RWPE2 (cell line): ENCODE results near the gene KMT2A.

Source experiments
- ATAC-seq: fragments of 200-7000 bp; cut with Tn5 transposase; 3 replicates; pipeline ENCODE4 v1.9.1; 2021; ENCODE audit warnings: low read depth
- DNase-seq: peaks from one replicate; pipeline ENCODE4 v3.0.0-alpha.2; 2020; ENCODE audit warnings: low spot score
- H3K27ac ChIP-seq: fragments of 450-650 bp; 2 replicates; pipeline ENCODE4 v1.5.1; 2017; ENCODE audit warnings: mild to moderate bottlenecking; ENCODE audit not compliant: poor library complexity, severe bottlenecking
- H3K27me3 ChIP-seq: fragments of 250-450 bp; sonication (Bioruptor Pico); 2 replicates; pipeline ENCODE4 v1.5.1; 2021; ENCODE audit warnings: mild to moderate bottlenecking, moderate library complexity; ENCODE audit not compliant: insufficient read depth, poor library complexity, severe bottlenecking
- H3K36me3 ChIP-seq: fragments of 250-450 bp; sonication (Bioruptor Pico); 2 replicates; pipeline ENCODE4 v1.5.1; 2020; ENCODE audit warnings: low read depth, mild to moderate bottlenecking, moderate library complexity
- H3K4me1 ChIP-seq: fragments of 250-450 bp; sonication (Bioruptor Pico); 2 replicates; pipeline ENCODE4 v1.5.1; 2021; ENCODE audit warnings: mild to moderate bottlenecking, moderate library complexity; ENCODE audit not compliant: insufficient read depth, poor library complexity, severe bottlenecking
- H3K4me3 ChIP-seq: fragments of 250-450 bp; sonication (Bioruptor Pico); 2 replicates; pipeline ENCODE4 v1.5.1; 2021; ENCODE audit warnings: mild to moderate bottlenecking, moderate library complexity; ENCODE audit not compliant: severe bottlenecking
- H3K9me3 ChIP-seq: fragments of 250-450 bp; sonication (Bioruptor Pico); 2 replicates; pipeline ENCODE4 v1.5.1; 2021; ENCODE audit warnings: mild to moderate bottlenecking, moderate library complexity; ENCODE audit not compliant: severe bottlenecking
- CTCF ChIP-seq: fragments of 450-650 bp; IDR thresholded peaks from one replicate; pipeline ENCODE4 v1.5.1; 2017; ENCODE audit warnings: mild to moderate bottlenecking, moderate library complexity; ENCODE audit not compliant: poor library complexity, severe bottlenecking

The KMT2A gene

GRCh38 chr11:118434553-118435289 lies 1.6 kb upstream of the KMT2A start:
- no peak for TF ChIP-seq CTCF
- peaks cover 7% of the 10 kb centered on the region for H3K36me3 ChIP-seq
- DNase-seq (no peak), ATAC-seq (0 out of 3 replicates have a peak, but pooled peaks have one; percentile 2)
- H3K27me3 ChIP-seq = no peaks in the 10 kb centered on the region
- H3K4me1 ChIP-seq = peaks cover 12% of the 10 kb centered on the region
- H3K9me3 ChIP-seq = no peaks in the 10 kb centered on the region
- H3K4me3 ChIP-seq = peak overlapping the region; percentile 97
- peak overlapping the region; percentile 84 for H3K27ac ChIP-seq

DNA sequence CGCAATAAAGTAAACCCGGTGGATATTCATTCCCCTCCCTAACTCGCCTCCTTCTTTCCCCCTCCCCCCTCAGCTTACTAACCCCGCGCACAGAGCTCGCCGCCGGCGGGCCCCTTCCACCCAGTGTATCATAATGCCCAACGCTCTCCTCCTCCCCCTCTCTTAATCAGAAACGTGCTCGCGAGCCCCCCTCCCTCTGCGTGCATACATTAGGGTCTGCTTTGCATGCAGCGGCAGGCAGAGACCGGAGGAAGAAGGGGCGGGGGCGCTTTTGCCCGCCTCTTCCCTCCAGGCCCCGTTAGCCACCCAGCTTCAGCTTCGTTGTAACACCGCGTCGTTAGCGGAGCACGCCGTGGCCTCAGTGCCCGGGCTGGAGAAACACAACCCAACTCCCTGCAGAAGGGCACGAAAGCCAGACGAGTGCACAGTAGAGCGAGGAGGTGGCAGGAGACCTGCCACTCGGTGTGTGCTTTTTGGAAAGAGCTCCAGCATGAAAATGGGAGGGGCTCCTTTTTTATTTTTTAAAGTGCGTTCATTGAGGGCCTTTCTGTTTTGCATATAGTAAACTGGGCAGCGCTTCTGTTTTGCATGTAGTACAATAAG lies 901 bp upstream of the KMT2A start:
- peaks cover 16% of the 10 kb centered on the region for H3K4me1 ChIP-seq
- DNase-seq (peak; percentile 66), ATAC-seq (peak; percentile 30)
- H3K4me3 ChIP-seq = peak overlapping the region; percentile 97
- H3K36me3 ChIP-seq = peaks cover 13% of the 10 kb centered on the region
- H3K9me3 ChIP-seq = no peaks in the 10 kb centered on the region
- TF ChIP-seq CTCF = no peak
- peak overlapping the region; percentile 84 for H3K27ac ChIP-seq
- H3K27me3 ChIP-seq = no peaks in the 10 kb centered on the region

DNA sequence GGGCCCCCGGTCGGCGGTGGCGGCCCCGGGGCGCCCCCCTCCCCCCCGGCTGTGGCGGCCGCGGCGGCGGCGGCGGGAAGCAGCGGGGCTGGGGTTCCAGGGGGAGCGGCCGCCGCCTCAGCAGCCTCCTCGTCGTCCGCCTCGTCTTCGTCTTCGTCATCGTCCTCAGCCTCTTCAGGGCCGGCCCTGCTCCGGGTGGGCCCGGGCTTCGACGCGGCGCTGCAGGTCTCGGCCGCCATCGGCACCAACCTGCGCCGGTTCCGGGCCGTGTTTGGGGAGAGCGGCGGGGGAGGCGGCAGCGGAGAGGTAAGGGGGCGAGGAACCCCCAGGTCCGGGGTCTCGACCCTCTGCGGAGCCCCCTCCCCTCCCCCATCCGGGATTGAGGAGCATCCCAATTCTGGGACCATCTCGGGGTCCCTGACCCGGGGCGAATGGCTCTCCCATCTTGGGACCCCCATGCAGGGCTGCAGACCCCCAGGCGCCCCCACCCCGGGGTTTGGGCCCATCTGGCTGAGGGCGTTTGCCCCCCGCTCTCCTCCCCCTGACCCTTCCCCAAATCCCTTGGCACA lies 431 bp downstream of the KMT2A start:
- DNase-seq (peak; percentile 60), ATAC-seq (no peak)
- no peaks in the 10 kb centered on the region for H3K9me3 ChIP-seq
- no peaks in the 10 kb centered on the region for H3K27me3 ChIP-seq
- no peak for TF ChIP-seq CTCF
- peak overlapping the region; percentile 97 for H3K4me3 ChIP-seq
- H3K27ac ChIP-seq = peak overlapping the region; percentile 84
- peaks cover 21% of the 10 kb centered on the region for H3K4me1 ChIP-seq
- H3K36me3 ChIP-seq = peaks cover 13% of the 10 kb centered on the region

DNA sequence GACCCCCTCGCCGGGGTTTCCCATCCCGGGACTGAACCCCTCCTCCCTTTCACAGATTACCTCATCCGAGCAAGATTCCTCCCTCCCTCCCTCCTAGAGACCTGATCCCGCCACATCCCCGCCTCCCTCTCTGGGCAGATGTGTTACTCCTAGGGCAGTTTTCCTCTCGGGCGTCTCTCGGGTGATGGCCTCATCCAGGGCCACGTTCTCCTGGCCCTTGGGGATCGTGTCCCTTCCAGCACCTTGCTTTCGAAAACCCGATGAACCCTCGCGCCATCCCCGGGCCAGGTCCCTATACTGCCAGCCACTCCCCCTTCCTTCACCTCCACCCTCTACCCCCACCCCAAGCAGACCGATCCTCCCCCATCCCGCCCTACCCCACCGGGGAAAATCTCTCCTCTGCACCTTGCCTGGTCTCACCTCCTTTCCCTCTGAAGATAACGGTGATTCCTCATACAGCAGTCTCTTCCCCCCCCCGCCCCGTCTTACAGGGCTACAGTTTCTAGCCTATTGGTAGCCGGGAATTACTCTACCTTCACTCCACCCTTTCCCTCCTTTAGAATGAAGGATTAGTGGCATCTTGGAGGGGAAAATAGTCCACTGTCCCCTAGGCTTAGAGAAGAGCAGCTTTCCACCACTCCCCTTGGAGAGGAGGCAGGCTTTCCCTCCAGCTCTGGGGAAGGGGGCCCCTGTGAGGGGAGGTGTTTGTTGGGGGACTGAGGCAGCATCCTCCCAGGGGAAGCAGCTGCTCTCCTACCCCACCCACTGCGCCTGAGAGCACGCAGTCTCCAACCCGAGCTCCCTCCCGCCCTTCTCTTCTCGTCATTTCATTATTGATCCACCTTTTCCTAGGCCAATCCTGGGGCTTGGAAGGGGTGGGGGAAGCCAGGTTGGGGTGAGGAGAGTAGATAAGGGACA lies 1.2 kb downstream of the KMT2A start:
- DNase-seq = no peak
- TF ChIP-seq CTCF = no peak
- Histone ChIP-seq H3K36me3 (peaks cover 13% of the 10 kb centered on the region), H3K9me3 (no peaks in the 10 kb centered on the region), H3K27me3 (no peaks in the 10 kb centered on the region), H3K27ac (peak overlapping the region; percentile 84), H3K4me1 (peaks cover 28% of the 10 kb centered on the region), H3K4me3 (peak overlapping the region; percentile 97)
- peak; percentile 40 for ATAC-seq
